H54 (cell line): ENCODE results near the gene TSPEAR.
"Not testable (repeated sequence)": the region's sequence is repeated elsewhere in the genome, so short reads cannot be mapped to it uniquely, and the experiment has no call there.

Experiments used
- DNase-seq: peaks from one replicate; pipeline ENCODE4 v3.0.0; 2011; ENCODE audit warnings: low spot score, mixed read lengths; ENCODE audit not compliant: insufficient read length
- FAIRE-seq: peaks from 3 replicates; lab custom pipeline; 2011; peaks lifted over from hg19 to GRCh38; lab: Jason Lieb, UNC
- POLR2A ChIP-seq: IDR thresholded peaks from 2 replicates; pipeline ENCODE4 v1.6.1; 2011; ENCODE audit warnings: low read depth, mild to moderate bottlenecking, low read length

The TSPEAR gene

GRCh38 chr21:44483288-44484237, 227.8 kb downstream of the TSPEAR start:
- no peak for TF ChIP-seq POLR2A
- DNase-seq (no peak), FAIRE-seq (no peak)

GRCh38 chr21:44482581-44483287, 228.6 kb downstream of the TSPEAR start:
- DNase-seq, result no peak
- FAIRE-seq, result no peak
- no peak for TF ChIP-seq POLR2A

GRCh38 chr21:44480200-44481053, 230.9 kb downstream of the TSPEAR start:
- FAIRE-seq (no peak), DNase-seq (no peak)
- TF ChIP-seq POLR2A, result no peak

GRCh38 chr21:44479556-44480199, 231.7 kb downstream of the TSPEAR start:
- DNase-seq, FAIRE-seq: not testable (repeated sequence)

- DNase-seq (no peak), FAIRE-seq (no peak)
- TF ChIP-seq POLR2A, result no peak
Measured at GRCh38 chr21:44478801-44479167, 232.6 kb downstream of the TSPEAR start.

GRCh38 chr21:44478124-44478800, 233.1 kb downstream of the TSPEAR start:
- FAIRE-seq (no peak), DNase-seq (no peak)
- no peak for TF ChIP-seq POLR2A

- DNase-seq (no peak), FAIRE-seq (no peak)
- no peak for TF ChIP-seq POLR2A
Measured at GRCh38 chr21:44477712-44478111, 233.7 kb downstream of the TSPEAR start.

- no peak for DNase-seq
- no peak for TF ChIP-seq POLR2A
- FAIRE-seq, result no peak
Measured at GRCh38 chr21:44477131-44477530, 234.2 kb downstream of the TSPEAR start.

GRCh38 chr21:44475266-44475845, 236.0 kb downstream of the TSPEAR start:
- no peak for DNase-seq
- no peak for FAIRE-seq
- TF ChIP-seq POLR2A, result no peak

- no peak for TF ChIP-seq POLR2A
- FAIRE-seq (no peak), DNase-seq (no peak)
Measured at GRCh38 chr21:44473915-44474555, 237.3 kb downstream of the TSPEAR start.

GRCh38 chr21:44471996-44472395, 239.4 kb downstream of the TSPEAR start:
- DNase-seq (no peak), FAIRE-seq (no peak)
- TF ChIP-seq POLR2A, result no peak

- no peak for TF ChIP-seq POLR2A
- no peak for FAIRE-seq
- DNase-seq, result no peak
Measured at GRCh38 chr21:44471341-44471740, 240.0 kb downstream of the TSPEAR start.
